ENCODE measurements around the gene CHRM2. TPM values are rescaled to one million over a fixed set of nuclear protein-coding genes. Genes with fewer than 3 reads are reported as not detected.

Gene CHRM2
- total RNA-seq, 1 experiment from 2014 or later: not detected

- H4K5ac ChIP-seq (ENCODE audit: insufficient read length, low read depth, low read length): no peak overlapping the region
- H3K9ac ChIP-seq (ENCODE audit: extremely low read depth, insufficient read length, low read length): no peak overlapping the region
- H3K18ac ChIP-seq (ENCODE audit: insufficient read length, low read depth, low read length): no peak overlapping the region
- H4K8ac ChIP-seq (replicated peaks; ENCODE audit: insufficient read length, low read depth, low read length): no peak overlapping the region
- H3K27ac ChIP-seq (ENCODE audit: insufficient read length, low read depth, low read length): no peak overlapping the region
- no peak overlapping the region for H3K4ac ChIP-seq (ENCODE audit: low read depth, low read length)
- H2BK20ac ChIP-seq (ENCODE audit: low read depth, low read length, poor library complexity, severe bottlenecking): no peak overlapping the region
- peaks cover 10 to 12% of the 10 kb centered on the region in 2 experiments for H3K4me1 Mint-ChIP-seq
- no peaks in the 10 kb centered on the region; the same call in 1 of the 2 replicates for H3K27me3 Mint-ChIP-seq (ENCODE audit: low read depth)
- no CpG with 5 or more reads among the region's 3 CpGs for WGBS (ENCODE audit: extremely low coverage, insufficient read length, low lambda C conversion rate)
- no peaks in the 10 kb centered on the region for H4K20me1 ChIP-seq (ENCODE audit: control insufficient read depth, insufficient read depth, insufficient read length)
- no peaks in the 10 kb centered on the region for H3K79me1 ChIP-seq (ENCODE audit: insufficient read depth, low read depth, low read length, poor library complexity, severe bottlenecking)
- no peak overlapping the region for H4K91ac ChIP-seq (ENCODE audit: insufficient read length, low read depth, low read length)
- no peak overlapping the region for H3K27ac Mint-ChIP-seq
- H3T11ph ChIP-seq (ENCODE audit: low read length): no peak overlapping the region
- no peaks in the 10 kb centered on the region for H3K9me3 ChIP-seq (ENCODE audit: control insufficient read depth, low read depth, low read length)
- TF ChIP-seq CTCF (conservative IDR thresholded peaks at IDR 0.05): no peak
- H3K4me1 ChIP-seq (ENCODE audit: insufficient read depth, low read length): peaks cover 6% of the 10 kb centered on the region; the same call in 1 of the 2 replicates
- no peaks in the 10 kb centered on the region for H3K36me3 Mint-ChIP-seq (ENCODE audit: insufficient read depth in 1 of 3, low read depth in 3 of 3)
- no peak overlapping the region for H3K4me2 ChIP-seq (ENCODE audit: insufficient read depth, insufficient read length, low read length)
- H3K4me3 Mint-ChIP-seq: no peak overlapping the region
- H2AFZ ChIP-seq (ENCODE audit: low read length): no peak overlapping the region
- no peaks in the 10 kb centered on the region for H3K79me2 ChIP-seq (ENCODE audit: insufficient read depth, low read length)
- no peak for DNase-seq
- H2BK5ac ChIP-seq (ENCODE audit: insufficient read length, low read length): no peak overlapping the region
- H3K27me3 ChIP-seq (ENCODE audit: insufficient read depth, low read length): no peaks in the 10 kb centered on the region
- no peak overlapping the region for H2AK5ac ChIP-seq (ENCODE audit: insufficient read length, low read length)
- H2BK12ac ChIP-seq (ENCODE audit: insufficient read length, low read depth, low read length): no peak overlapping the region
- no peak overlapping the region for H3K56ac ChIP-seq (ENCODE audit: insufficient read length, low read depth, low read length)
- no peaks in the 10 kb centered on the region for H3K9me3 Mint-ChIP-seq
- H3K23ac ChIP-seq (ENCODE audit: insufficient read length, low read depth, low read length): no peak overlapping the region
- no peak overlapping the region for H3K14ac ChIP-seq (ENCODE audit: insufficient read depth, low read length)
- H2BK120ac ChIP-seq (ENCODE audit: low read depth, low read length, poor library complexity, severe bottlenecking): no peak overlapping the region
- H2BK15ac ChIP-seq (ENCODE audit: low read depth, low read length): no peak overlapping the region
- no peaks in the 10 kb centered on the region for H3K23me2 ChIP-seq (ENCODE audit: insufficient read length, low read depth, low read length, poor library complexity, severe bottlenecking)
Measured at GRCh38 chr7:137001478-137001877, 133.0 kb downstream of the CHRM2 start.
